Gastroesophageal sphincter (tissue), 3 donors: Measurements from ENCODE around the gene ZNF396.

Experiments used
- EP300 ChIP-seq: sonication (generic); formaldehyde crosslinking; IDR thresholded peaks from one replicate; pipeline ENCODE4 v1.6.1; 2017; ENCODE audit warnings: antibody characterized with exemption, mild to moderate bottlenecking
- TF ChIP-seq, protein P1 (sequence below), 4 experiments: fragments of 200-600 bp in 2 of 4; fragments of 450-650 bp in 2 of 4; sonication (generic) in 1 of 4; IDR thresholded peaks; one replicate each; pipeline ENCODE4 v1.5.1; 2017 to 2019; ENCODE audit warnings: antibody characterized with exemption in 4 of 4, mild to moderate bottlenecking in 2 of 4, moderate library complexity in 2 of 4

DNA sequence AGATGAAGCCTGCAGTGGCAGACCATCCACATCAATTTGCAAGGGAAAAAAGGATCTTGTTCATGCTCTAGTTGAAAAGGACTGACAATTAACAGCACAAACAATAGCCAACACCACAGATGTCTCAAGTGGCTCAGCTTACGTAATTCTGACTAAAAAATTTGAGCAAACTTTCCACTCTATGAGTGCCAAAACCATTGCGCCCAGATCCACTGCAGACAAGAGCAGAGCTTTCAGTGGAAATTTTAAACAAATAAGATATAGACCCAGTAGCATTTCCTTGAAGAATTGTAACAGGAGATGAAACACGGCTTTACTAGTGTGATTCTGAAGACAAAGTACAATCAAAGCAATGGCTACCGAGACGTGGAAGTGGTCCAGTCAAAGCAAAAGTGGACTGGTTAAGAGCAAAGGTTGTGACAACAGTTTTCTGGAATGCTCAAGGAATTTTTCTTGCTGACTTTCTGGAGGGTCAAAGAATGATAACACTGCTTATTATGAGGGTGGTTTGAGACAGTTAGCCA is 12.0 kb upstream of the ZNF396 start:
- TF ChIP-seq, protein P1, sequence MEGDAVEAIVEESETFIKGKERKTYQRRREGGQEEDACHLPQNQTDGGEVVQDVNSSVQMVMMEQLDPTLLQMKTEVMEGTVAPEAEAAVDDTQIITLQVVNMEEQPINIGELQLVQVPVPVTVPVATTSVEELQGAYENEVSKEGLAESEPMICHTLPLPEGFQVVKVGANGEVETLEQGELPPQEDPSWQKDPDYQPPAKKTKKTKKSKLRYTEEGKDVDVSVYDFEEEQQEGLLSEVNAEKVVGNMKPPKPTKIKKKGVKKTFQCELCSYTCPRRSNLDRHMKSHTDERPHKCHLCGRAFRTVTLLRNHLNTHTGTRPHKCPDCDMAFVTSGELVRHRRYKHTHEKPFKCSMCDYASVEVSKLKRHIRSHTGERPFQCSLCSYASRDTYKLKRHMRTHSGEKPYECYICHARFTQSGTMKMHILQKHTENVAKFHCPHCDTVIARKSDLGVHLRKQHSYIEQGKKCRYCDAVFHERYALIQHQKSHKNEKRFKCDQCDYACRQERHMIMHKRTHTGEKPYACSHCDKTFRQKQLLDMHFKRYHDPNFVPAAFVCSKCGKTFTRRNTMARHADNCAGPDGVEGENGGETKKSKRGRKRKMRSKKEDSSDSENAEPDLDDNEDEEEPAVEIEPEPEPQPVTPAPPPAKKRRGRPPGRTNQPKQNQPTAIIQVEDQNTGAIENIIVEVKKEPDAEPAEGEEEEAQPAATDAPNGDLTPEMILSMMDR (IDR thresholded peaks at IDR 0.05), result no peak
- TF ChIP-seq EP300, result no peak
